HG02571 (cell line): Measurements from ENCODE around the gene OTOP1.
A peak's percentile ranks its signal among the peaks of the same experiment; 100 is the strongest.
"Not testable (repeated sequence)": the region's sequence is repeated elsewhere in the genome, so short reads cannot be mapped to it uniquely, and the experiment has no call there.

Experiments
- ATAC-seq: cut with Tn5 transposase; IDR thresholded peaks from one replicate; pipeline ENCODE4 v1.9.1; 2021; ENCODE audit warnings: mild to moderate bottlenecking, moderate library complexity; ENCODE audit not compliant: unreplicated experiment

Gene OTOP1

GRCh38 chr4:4226606-4227438 is at the start of gene OTOP1:
Gene OTOP1, minus strand, starts transcription at chr4:4226929. Its CDS starts 65 bp downstream, at chr4:4226864.
- ATAC-seq: no peak

GRCh38 chr4:4274226-4274625 is 47.5 kb upstream of the OTOP1 start:
- ATAC-seq: no peak

GRCh38 chr4:4271912-4272311 is 45.2 kb upstream of the OTOP1 start:
- no peak for ATAC-seq

GRCh38 chr4:4270529-4270928 is 43.8 kb upstream of the OTOP1 start:
- ATAC-seq: no peak

GRCh38 chr4:4269856-4270255 is 43.1 kb upstream of the OTOP1 start:
- ATAC-seq: no peak

GRCh38 chr4:4269331-4269731 is 42.6 kb upstream of the OTOP1 start:
- no peak for ATAC-seq

GRCh38 chr4:4268776-4269175 is 42.0 kb upstream of the OTOP1 start:
- no peak for ATAC-seq

- no peak for ATAC-seq
Observed at GRCh38 chr4:4267981-4268380, 41.3 kb upstream of the OTOP1 start.

- no peak for ATAC-seq
Observed at GRCh38 chr4:4260185-4260751, 33.5 kb upstream of the OTOP1 start.

- ATAC-seq: no peak
Observed at GRCh38 chr4:4259484-4260100, 32.9 kb upstream of the OTOP1 start.

- ATAC-seq: not testable (repeated sequence)
Observed at GRCh38 chr4:4257705-4258104, 31.0 kb upstream of the OTOP1 start.

GRCh38 chr4:4256799-4257198 is 30.1 kb upstream of the OTOP1 start:
- no peak for ATAC-seq

GRCh38 chr4:4254666-4255065 is 27.9 kb upstream of the OTOP1 start:
- no peak for ATAC-seq

GRCh38 chr4:4254199-4254598 is 27.5 kb upstream of the OTOP1 start:
- no peak for ATAC-seq

GRCh38 chr4:4249866-4250265 is 23.1 kb upstream of the OTOP1 start:
- no peak for ATAC-seq

- not testable (repeated sequence) for ATAC-seq
Observed at GRCh38 chr4:4249342-4249741, 22.6 kb upstream of the OTOP1 start.

- ATAC-seq: no peak
Observed at GRCh38 chr4:4248885-4249203, 22.1 kb upstream of the OTOP1 start.

- peak; percentile 97 for ATAC-seq
Observed at GRCh38 chr4:4248029-4248884, 21.5 kb upstream of the OTOP1 start, which contains the start of gene TMEM128. Gene TMEM128, minus strand, starts transcription at chr4:4248223. Its CDS starts 21 bp downstream, at chr4:4248202.

GRCh38 chr4:4247696-4248028 is 20.9 kb upstream of the OTOP1 start:
- ATAC-seq: peak; percentile 5

- no peak for ATAC-seq
Observed at GRCh38 chr4:4245172-4245571, 18.4 kb upstream of the OTOP1 start.

- not testable (repeated sequence) for ATAC-seq
Observed at GRCh38 chr4:4239551-4239950, 12.8 kb upstream of the OTOP1 start.
